Mammary epithelial cell (primary cell): ENCODE data around the gene TTC28.

Source experiments
- EZH2 ChIP-seq: IDR thresholded peaks from 2 replicates; pipeline ENCODE4 v1.6.1; 2012; ENCODE audit warnings: low read length, inconsistent platforms, borderline replicate concordance
- TF ChIP-seq, protein P1 (sequence below), 2 donors: IDR thresholded peaks in 1 of 2; conservative IDR thresholded peaks in 1 of 2; 2 replicates each; pipeline ENCODE4 v1.5.1; 2011 to 2012; ENCODE audit warnings: inconsistent platforms in 2 of 2, low read length in 2 of 2, mild to moderate bottlenecking in 2 of 2, control low read depth in 1 of 2, low read depth in 1 of 2; ENCODE audit not compliant: insufficient read depth in 1 of 2; ENCODE audit errors: extremely low read depth in 1 of 2

DNA sequence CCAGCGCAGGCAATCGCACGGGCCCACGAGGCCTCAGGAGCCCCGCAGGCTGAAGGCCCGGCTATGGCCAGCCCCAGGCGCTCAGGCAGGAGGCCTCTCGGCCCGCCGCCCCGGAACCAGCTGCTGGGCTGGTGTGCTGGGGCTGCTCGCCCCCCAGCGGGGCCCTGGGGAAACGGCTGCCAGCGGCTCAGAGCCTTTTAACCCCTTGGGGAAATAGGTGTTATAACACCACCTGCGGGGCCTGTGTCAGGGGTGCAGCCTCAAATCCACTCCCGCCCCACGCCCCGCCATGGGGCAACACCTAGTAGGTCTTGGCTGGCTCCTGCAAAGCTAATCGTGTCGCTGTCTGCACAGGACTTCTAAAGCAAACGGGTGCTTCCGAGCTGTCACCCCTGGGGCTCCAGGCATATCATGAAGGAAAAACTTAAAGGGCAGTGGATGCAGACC is 237.4 kb downstream of the TTC28 start:
- TF ChIP-seq, protein P1, sequence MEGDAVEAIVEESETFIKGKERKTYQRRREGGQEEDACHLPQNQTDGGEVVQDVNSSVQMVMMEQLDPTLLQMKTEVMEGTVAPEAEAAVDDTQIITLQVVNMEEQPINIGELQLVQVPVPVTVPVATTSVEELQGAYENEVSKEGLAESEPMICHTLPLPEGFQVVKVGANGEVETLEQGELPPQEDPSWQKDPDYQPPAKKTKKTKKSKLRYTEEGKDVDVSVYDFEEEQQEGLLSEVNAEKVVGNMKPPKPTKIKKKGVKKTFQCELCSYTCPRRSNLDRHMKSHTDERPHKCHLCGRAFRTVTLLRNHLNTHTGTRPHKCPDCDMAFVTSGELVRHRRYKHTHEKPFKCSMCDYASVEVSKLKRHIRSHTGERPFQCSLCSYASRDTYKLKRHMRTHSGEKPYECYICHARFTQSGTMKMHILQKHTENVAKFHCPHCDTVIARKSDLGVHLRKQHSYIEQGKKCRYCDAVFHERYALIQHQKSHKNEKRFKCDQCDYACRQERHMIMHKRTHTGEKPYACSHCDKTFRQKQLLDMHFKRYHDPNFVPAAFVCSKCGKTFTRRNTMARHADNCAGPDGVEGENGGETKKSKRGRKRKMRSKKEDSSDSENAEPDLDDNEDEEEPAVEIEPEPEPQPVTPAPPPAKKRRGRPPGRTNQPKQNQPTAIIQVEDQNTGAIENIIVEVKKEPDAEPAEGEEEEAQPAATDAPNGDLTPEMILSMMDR (conservative IDR thresholded peaks at IDR 0.05 in 1 of 2, IDR thresholded peaks at IDR 0.05 in 1 of 2; ENCODE audit: extremely low read depth in 1 of 2, insufficient read depth in 1 of 2, low read depth in 1 of 2, low read length in 2 of 2): peak; percentile 30 to 82
- no peak for TF ChIP-seq EZH2
